ENCODE results near the gene PAGE5. TPM values are rescaled to one million over a fixed set of nuclear protein-coding genes. Genes with fewer than 3 reads are reported as not detected.

The PAGE5 gene, protein sequence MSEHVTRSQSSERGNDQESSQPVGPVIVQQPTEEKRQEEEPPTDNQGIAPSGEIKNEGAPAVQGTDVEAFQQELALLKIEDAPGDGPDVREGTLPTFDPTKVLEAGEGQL
- not detected for total RNA-seq (2013)
- not detected for polyA plus RNA-seq
- not detected in 2 replicates for polyA minus RNA-seq
- total RNA-seq = 0 to 0.46 (median 0) reads per million in 11 experiments

DNA sequence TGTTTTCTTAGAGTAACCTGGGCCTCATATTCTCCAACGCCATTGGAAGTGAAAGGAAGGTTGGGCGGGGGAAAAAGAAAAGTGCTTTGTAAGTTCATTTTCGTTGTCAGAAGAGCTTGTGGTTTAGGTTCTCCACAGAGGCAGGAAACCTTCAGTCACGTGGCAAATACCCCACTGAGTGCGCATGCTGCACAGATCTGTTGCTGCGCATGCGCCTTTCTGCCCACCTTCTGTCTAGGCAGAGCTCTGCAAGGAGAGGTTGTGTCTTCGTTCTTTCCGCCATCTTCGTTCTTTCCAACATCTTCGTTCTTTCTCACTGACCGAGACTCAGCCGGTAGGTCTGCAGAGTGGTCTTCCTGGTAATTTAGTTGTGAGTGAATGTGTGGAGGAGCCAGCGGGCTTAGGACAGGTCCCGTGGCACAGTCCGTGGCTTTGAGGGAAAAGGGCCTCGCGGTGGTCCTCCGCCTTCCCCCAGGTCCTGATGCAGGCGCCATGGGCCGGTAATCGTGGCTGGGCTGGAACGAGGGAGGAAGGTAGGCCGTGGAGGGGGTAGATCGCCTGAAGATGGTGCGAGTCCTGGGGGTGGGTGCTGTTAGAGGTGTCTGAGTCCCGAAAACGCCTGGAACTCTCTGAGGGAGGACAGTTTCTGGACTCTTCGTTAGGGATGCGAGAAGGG lies at the start of gene PAGE5:
TSS of gene PAGE5 (plus strand) at position 228 of the 676 bp plus-strand sequence. CDS start 1,037 bp downstream, outside the sequence.
- H4K20me1 ChIP-seq (ENCODE audit: insufficient read depth, low read length) = no peaks in the 10 kb centered on the region
- WGBS (ENCODE audit: insufficient coverage) = 84% methylated on average over 13 of the region's 30 CpGs
- H3K9me3 ChIP-seq (replicated peaks in 1 of 2; ENCODE audit: control insufficient read depth in 1 of 2, insufficient read depth in 1 of 2, low read length in 2 of 2) = peaks cover 0 to 9% of the 10 kb centered on the region in 2 donors
- H3K4me1 Mint-ChIP-seq = no peaks in the 10 kb centered on the region
- no peak within 1 kb of the TSS for H3K4me3 Mint-ChIP-seq
- peaks cover 0 to 2% (median 0%) of the 10 kb centered on the region in 3 donors for H3K27me3 Mint-ChIP-seq (ENCODE audit: low read depth in 3 of 3)
- no peak within 1 kb of the TSS for H3K27ac Mint-ChIP-seq
- peaks cover 0 to 15% (median 4%) of the 10 kb centered on the region in 7 donors for H3K9me3 Mint-ChIP-seq
- H2AFZ ChIP-seq (ENCODE audit: insufficient read depth, low read depth, low read length, poor library complexity, severe bottlenecking) = no peak within 1 kb of the TSS
- H3K36me3 Mint-ChIP-seq = no peaks in the 10 kb centered on the region
- TF ChIP-seq, protein P1, sequence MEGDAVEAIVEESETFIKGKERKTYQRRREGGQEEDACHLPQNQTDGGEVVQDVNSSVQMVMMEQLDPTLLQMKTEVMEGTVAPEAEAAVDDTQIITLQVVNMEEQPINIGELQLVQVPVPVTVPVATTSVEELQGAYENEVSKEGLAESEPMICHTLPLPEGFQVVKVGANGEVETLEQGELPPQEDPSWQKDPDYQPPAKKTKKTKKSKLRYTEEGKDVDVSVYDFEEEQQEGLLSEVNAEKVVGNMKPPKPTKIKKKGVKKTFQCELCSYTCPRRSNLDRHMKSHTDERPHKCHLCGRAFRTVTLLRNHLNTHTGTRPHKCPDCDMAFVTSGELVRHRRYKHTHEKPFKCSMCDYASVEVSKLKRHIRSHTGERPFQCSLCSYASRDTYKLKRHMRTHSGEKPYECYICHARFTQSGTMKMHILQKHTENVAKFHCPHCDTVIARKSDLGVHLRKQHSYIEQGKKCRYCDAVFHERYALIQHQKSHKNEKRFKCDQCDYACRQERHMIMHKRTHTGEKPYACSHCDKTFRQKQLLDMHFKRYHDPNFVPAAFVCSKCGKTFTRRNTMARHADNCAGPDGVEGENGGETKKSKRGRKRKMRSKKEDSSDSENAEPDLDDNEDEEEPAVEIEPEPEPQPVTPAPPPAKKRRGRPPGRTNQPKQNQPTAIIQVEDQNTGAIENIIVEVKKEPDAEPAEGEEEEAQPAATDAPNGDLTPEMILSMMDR (IDR thresholded peaks at IDR 0.05) = no peak
- no peaks in the 10 kb centered on the region for H3K36me3 ChIP-seq (replicated peaks in 1 of 2; ENCODE audit: control insufficient read depth in 1 of 2, insufficient read depth in 2 of 2, low read length in 2 of 2)
- H3K4me2 ChIP-seq (replicated peaks; ENCODE audit: extremely low read depth, low read length, poor library complexity, severe bottlenecking) = no peak within 1 kb of the TSS
- no peak within 1 kb of the TSS for H3K9ac ChIP-seq (ENCODE audit: insufficient read depth, low read length, poor library complexity, severe bottlenecking)
- no peaks in the 10 kb centered on the region for H3K79me2 ChIP-seq (ENCODE audit: insufficient read depth, low read length)
- H3K27ac ChIP-seq (ENCODE audit: low read depth in 1 of 2, low read length in 2 of 2) = no peak within 1 kb of the TSS
- no peak within 1 kb of the TSS for H3K4me3 ChIP-seq (replicated peaks in 1 of 3; ENCODE audit: low read depth in 2 of 3, low read length in 3 of 3)
- no peaks in the 10 kb centered on the region for H3K27me3 ChIP-seq (ENCODE audit: control insufficient read depth in 2 of 2, insufficient read depth in 2 of 2, low read length in 2 of 2)
- H3K4me1 ChIP-seq (ENCODE audit: control insufficient read depth in 1 of 2, insufficient read depth in 2 of 2, low read length in 2 of 2) = no peaks in the 10 kb centered on the region
- no peak for DNase-seq
- intact Hi-C loops (cut with micrococcal nuclease) = no loop called here

DNA sequence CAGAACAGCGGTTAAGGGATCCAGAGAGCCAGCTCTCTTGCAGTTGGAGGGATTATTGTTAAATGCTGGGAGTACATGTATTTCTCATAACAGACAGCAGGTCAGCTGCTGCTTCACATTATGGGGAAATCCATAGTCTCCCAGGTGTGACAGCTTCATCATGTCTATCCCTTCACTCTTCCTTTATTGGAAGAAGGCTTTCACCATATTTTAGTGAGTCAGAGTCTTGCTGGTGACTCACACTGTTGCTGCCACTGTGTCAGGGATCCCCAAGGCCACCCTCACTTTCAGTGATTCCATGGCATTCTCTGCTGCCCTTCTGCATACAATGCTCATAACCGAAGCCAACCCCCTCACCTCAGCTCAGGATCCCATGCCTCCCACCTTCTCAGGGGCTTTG lies 32.9 kb upstream of the PAGE5 start:
- Mint-ChIP-seq H3K27ac (no peak overlapping the region), H3K27me3 (ENCODE audit: low read depth in 3 of 3) (peaks cover 0 to 1% (median 0%) of the 10 kb centered on the region in 3 donors), H3K9me3 (peaks cover 0 to 12% (median 0%) of the 10 kb centered on the region in 7 donors), H3K4me1 (no peaks in the 10 kb centered on the region), H3K36me3 (no peaks in the 10 kb centered on the region), H3K4me3 (no peak overlapping the region)
- Histone ChIP-seq H2AFZ (ENCODE audit: insufficient read depth, low read depth, low read length, poor library complexity, severe bottlenecking) (no peak overlapping the region), H3K9ac (ENCODE audit: insufficient read depth, low read length, poor library complexity, severe bottlenecking) (no peak overlapping the region), H3K4me1 (ENCODE audit: control insufficient read depth in 1 of 2, insufficient read depth in 2 of 2, low read length in 2 of 2) (no peaks in the 10 kb centered on the region), H3K4me3 (replicated peaks in 1 of 3; ENCODE audit: low read depth in 2 of 3, low read length in 3 of 3) (no peak overlapping the region), H3K36me3 (replicated peaks in 1 of 2; ENCODE audit: control insufficient read depth in 1 of 2, insufficient read depth in 2 of 2, low read length in 2 of 2) (no peaks in the 10 kb centered on the region), H3K27me3 (ENCODE audit: control insufficient read depth in 2 of 2, insufficient read depth in 2 of 2, low read length in 2 of 2) (no peaks in the 10 kb centered on the region), H4K20me1 (ENCODE audit: insufficient read depth, low read length) (no peaks in the 10 kb centered on the region), H3K4me2 (replicated peaks; ENCODE audit: extremely low read depth, low read length, poor library complexity, severe bottlenecking) (no peak overlapping the region), H3K9me3 (replicated peaks in 1 of 2; ENCODE audit: control insufficient read depth in 1 of 2, insufficient read depth in 1 of 2, low read length in 2 of 2) (no peaks in the 10 kb centered on the region), H3K79me2 (ENCODE audit: insufficient read depth, low read length) (no peaks in the 10 kb centered on the region), H3K27ac (ENCODE audit: low read depth in 1 of 2, low read length in 2 of 2) (no peak overlapping the region)
- DNase-seq = no peak
- intact Hi-C loops (cut with micrococcal nuclease) = no loop called here
- TF ChIP-seq, protein P1 (IDR thresholded peaks at IDR 0.05) = no peak
- no CpG with 5 or more reads among the region's 2 CpGs for WGBS (ENCODE audit: insufficient coverage)
